Activated CD4-positive, alpha-beta T cell treated with anti-CD3 and anti-CD28 coated beads, Interleukin-2, amount 50 U/mL, for 4 hours (primary cell): ENCODE data around the gene PRKN.
"Not testable (repeated sequence)": the region's sequence is repeated elsewhere in the genome, so short reads cannot be mapped to it uniquely, and the experiment has no call there.

ENCODE experiments used
- DNase-seq, 2 experiments: peaks; one replicate each; pipeline ENCODE4 v3.0.0-alpha.2; 2020

PRKN gene

DNA sequence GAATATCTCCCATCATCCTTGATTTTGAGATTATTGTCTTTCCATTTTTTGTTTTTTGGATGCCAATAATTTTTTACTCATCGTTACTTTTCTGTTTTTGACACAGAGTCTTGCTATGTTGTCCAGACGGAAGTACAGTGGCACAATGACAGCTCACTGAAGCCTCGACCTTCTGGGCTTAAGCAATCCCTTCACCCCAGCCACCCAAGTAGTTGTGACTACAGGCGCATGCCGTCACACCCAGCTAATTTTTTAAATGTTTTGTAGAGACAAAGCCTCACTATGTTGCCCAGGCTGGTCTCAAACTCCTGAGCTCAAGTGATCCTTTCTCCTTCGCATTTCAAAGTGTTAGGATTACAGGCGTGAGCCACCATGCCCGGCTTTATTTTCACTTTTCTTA, 851.3 kb downstream of the PRKN start:
- no peak for DNase-seq

DNA sequence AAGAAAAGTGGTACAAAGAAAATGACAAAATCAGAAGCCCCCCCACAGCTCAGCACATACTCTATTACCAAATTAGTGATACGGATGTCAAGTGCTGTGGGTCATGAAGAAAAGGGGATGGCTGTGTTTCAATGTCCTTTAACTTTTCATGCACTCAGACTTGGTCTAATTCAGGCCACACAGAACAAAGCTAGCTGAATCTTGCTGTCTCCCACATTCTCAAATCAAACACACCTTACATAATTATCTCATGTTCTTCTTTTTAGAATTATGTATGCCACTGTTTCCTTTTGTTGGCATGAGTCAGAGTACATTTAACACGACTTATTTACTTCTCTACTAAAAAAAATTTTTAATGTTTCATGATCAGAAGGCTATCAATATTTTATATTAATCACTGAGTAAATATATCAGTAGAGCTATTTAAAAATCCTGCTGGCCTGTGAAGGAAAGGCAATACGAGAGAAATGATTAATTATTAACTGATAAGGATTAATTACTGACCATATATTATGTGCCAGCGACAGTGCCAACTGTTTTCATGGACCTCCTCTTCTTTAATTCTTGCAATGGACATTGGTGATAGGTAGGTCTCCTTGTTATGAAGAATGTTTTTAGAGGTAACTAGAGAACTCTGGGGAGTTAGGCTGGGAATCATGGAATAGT, 857.2 kb downstream of the PRKN start:
- DNase-seq, result no peak

DNA sequence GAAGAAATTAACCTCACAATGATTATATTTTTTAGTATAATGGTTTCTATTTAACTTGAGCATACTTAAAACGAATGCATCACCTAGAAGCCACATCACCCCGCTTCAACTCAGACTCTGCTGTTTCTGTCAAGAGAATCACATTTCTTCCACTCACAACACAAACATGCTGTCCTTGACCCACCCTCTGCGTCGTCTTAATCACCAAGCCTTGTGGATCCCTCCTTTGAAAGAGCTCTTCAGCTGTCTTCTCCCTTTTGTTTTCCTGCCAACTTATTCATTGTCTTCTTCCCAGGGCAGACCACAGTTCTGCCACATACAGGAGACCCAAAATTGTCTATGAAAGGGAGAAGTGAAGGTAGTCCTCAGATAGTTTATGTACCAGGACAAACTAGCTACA, 858.1 kb downstream of the PRKN start:
- no peak for DNase-seq

DNA sequence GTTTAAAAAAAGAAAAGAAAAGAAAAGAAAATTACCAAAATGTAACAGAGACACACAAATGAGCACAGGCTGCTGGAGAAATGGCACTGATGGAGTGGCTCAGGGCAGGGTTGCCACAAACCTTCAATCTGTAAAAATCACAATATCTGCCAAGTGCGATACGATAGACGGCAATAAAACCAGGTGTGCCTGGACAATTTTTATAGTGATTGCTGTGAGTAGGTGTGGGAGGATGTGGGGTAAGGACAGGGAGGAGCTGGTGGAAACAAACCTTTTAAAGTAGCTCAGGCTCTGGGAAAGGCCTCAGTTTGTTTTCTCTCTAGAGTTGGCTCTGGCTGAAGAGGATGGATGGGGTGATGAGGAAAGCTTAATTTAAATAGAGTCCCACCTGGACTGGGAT, 861.0 kb downstream of the PRKN start:
- no peak for DNase-seq

DNA sequence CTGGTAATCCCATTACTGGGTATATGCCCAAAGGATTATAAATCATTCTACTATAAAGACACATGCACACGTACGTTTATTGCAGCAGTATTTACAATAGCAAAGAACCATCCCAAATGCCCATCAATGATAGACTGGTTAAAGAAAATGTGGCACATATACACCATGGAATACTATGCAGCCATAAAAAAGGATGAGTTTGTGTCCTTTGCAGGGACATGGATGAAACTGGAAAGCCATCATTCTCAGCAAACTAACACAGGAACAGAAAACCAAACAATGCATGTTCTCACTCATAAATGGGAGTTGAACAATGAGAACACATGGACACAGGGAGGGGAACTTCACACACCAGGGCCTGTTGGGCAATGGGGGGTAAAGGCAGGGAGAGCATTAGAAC, 866.5 kb downstream of the PRKN start:
- not testable (repeated sequence) for DNase-seq

DNA sequence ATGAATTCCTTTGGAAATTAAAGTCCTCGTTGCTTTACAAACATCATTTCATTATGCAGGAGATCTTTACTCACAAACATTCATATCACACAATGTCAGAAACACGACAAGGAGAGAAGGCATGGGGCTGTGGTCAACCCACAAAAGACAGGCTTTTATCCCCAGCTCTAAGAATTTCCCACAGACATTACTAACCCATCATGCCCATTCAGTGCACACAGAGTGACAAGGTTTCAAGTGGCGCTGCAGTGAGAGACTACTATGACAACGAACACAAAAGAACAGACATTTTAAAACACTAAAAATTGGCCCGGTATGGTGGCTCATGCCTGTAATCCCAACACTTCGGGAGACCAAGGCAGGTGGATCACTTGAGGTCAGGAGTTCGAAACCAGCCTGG, 873.9 kb downstream of the PRKN start:
- no peak for DNase-seq

DNA sequence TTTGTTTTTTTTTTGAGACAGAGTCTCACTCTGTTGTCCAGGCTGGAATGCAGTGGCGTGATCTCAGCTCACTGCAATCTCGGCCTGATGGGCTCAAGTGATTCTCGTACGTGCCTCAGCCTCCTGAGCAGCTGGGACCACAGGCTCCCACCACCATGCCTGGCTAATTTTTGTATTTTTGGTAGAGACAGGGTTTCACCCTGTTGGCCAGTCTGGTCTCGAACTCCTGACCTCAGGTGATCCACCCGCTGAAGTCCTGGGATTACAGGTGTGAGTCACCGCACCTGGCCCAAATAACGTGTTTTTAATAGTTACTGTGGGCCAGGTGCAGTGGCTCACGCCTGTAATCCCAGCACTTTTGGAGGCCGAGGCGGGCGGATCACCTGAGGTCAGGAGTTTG, 876.1 kb downstream of the PRKN start:
- DNase-seq, result not testable (repeated sequence)

DNA sequence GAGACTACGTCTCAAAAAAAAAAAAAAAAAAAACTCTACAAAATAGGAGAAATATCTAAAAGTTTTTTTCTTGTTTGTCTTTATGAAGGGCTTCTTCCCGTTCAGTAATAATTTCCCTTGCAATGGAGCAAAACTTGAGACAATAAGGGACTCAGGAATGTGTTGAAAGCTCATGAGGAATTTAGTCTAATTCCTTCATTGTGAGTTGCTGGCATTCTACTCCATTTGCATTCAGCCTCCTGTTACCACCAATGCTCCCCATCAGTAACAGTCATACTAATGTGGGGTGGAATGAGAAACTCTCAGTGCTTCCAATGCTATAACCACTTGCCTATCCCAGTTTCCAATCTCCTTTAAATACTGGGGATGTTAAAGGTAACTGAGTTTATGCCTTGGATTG, 877.0 kb downstream of the PRKN start:
- no peak for DNase-seq

DNA sequence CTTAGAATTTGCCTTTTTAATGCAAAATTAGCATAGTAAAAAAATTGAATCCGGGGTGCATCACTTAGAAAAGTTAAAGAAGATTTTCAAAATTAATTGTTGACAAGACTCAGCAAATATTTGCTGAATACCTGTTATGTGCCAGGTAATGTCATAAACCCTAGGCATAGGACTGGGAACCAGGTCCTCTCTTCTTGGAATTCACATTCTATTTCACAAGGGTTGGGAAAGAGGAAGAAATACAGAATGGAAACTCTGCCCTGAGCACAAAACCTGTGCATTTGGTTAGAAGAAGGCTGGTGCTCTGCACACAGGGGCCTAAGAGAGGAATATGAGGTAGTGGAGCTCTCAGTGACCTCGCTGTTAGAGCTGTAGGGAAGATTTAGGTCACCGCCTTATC, 879.9 kb downstream of the PRKN start:
- no peak for DNase-seq

DNA sequence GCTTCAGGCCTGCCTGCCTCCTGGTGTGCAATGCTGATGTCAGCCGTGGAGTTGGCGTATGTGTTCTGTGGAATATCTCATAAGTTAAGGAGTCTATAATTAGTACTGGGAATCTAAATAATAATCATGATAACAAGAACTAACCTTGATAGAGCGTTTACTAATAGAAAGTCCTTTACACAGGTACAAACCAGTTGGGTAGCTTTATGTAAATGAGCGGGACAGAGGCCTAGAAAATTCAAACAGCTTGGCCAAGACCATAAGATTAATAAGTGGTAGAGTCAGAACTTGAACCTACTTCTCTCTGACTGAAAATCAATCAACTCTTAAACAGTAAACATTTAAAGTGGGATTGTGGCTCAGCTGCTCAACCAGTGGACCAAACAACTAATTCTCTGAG, 882.8 kb downstream of the PRKN start:
- no peak for DNase-seq

DNA sequence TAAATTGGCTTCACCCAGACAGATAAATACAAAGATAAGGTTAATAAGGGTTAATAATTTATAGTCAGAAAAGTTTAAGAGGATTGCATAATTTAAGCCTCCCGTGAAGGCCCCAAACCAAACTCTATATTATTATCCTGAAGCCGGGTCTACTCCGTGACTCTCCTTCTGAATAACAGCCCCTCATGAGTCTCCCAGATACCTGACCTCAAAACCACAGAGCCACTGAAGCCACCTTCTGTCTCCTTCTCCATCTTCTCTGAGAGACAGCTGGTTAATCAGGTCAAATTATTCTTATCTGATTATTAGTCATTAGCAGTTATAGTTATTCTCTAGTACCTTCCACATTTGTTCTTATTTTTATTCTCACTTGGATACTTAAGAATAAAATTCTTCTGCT, 884.5 kb downstream of the PRKN start:
- DNase-seq, result no peak

DNA sequence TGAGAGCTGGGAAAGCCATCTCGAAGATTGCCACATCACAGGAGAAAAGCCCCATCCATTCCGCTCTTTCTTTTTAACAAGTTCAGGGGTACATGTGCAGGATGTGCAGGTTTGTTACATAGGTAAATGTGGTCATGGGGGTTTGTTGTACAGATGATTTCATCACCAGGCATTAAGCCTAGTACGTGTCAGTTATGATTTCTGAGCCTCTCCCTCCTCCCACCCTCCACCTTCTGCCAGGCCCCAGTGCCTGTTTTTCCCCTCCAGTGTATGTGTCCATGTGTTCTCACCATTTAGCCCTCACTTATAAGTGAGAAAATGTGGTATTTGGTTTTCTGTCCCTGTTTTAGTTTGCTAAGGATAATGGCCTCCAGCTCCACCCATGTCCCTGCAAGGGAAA, 887.2 kb downstream of the PRKN start:
- no peak for DNase-seq

DNA sequence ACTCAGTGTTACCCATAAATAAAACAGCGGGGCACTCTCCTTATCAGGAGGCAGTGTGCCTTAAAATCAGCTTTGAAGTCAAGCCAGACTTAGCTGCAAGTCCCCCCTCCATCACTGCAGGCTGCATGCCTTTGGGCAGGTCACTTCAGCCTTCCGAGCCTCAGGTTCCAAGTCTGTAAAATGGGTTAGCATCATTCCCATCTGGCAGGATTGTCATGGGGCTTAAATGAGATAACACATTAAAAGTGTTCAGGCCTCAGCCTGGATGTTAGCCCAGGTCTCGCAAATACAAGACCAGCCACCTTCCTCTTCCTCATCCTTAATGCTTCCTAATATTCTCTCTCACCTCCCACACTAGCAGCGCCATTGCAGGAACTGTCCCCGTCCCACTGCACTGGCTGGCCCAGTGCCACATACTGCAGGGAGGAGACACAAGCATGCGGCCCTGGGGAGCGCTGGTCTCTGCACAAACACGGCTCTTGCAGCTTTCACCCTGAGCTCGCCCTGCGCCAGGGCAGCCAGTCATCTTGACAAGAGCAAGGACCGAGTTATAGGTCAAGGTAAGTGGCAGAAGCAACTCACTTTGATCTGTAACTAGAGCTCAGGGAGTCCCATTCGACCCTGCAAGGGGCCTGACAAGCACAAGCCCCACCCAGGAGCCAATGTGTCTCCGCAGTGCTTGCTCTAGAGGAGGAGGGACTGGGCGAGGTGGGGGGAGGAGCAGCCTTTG, 889.1 kb downstream of the PRKN start:
- DNase-seq, result no peak

DNA sequence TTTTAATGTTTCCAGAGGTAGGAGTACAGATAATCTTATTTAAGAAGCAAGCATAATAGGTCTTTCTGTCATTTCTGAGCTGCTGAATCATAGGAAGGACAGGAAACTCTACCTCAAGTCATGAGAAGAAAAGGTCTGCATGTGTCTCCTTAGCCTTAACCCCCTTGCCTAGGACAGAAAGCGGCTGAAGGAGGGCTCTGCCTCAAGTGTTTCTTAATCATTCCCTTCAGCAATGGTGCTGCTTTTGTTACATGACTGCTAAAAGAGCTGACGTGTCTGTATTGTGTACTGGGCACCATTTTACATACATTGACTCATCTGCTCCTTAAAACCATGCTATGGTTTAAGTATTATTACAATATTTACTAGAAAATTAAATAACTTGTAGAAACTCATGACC, 889.7 kb downstream of the PRKN start:
- no peak for DNase-seq

DNA sequence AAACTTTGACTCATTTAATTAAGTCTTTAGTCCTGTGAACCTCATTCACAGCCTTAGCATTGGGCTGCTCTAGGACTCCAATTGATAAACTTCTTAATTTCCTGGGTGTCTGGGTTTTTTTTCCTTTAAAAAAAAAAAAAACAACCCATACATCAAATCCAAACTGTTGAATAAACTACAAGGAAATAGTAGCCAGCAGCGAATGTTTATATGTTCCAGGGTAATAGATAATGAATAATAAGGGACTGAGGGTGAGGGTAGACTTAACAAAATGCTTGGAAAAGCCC, 890.2 kb downstream of the PRKN start:
- DNase-seq, result no peak

DNA sequence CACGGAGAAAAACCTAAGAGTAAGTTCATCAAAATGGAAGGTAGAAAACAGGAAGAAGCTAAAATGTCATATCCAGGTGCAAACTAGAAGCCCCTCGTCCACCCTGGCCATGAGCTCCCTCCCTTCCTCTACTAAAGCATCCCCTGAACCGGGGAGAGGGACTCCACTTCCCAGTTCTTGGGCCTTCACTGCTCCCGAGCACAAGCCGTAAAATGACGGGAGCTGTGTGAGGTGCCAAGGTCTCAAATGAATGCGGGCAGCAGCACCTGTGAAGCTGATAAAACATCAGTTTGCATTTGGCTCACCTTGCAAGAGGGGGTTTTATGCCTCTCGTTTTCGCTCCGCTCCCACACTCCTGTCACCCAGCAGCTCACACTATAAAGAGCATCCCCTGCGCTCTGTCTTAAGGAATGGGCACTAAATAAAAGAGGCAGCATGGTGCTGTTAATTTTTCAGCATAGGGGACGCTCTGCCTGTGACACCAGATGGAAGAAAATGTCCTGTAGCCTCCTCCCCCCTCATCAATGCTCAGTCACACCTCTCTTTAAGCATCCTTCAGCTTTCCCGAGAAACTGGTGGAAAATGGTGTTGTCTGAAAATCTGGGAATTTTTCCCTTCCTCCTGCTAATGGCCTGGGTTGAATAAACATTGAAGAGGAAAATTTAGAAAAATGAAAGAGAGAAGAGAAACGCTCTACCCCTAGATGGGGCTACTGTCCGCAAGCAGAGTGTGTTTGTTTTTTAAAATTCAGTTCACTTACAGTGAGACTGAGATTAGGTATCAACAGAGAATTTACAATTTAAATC, 890.7 kb downstream of the PRKN start:
- no peak for DNase-seq

DNA sequence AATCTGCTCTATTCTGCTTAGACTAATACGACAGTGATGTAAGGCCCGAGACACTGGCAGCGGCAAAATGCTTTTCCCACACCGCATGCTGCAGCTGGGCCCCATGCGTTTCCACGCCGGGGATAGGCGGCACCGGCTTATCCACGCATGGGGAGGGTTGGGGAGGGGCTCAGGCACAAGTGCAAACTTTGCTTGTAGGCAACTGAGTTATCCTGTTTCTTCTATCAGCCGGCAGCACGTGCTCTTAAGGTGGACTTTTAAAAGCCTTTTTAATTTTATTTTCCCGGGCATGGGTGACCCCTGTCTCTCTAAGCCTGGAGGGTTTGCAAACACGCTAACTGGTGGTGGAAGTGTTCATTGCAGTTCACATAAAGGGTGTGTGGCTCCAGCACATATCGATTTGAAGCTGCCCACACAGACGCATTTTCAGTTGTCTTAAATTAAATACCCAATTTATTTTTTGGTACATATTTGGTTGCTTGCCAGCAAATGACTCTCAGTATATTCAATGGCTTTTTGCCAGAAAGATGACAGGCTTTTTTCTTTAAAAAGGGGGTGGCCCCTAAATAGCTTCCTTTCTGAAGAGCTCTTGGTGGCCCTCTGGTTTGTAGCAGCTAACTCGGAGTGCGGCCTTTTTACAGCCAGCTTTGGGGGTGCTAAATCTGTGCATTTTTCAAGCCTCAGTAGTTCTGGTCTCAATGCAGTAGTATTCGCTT, 891.9 kb downstream of the PRKN start:
- no peak for DNase-seq

DNA sequence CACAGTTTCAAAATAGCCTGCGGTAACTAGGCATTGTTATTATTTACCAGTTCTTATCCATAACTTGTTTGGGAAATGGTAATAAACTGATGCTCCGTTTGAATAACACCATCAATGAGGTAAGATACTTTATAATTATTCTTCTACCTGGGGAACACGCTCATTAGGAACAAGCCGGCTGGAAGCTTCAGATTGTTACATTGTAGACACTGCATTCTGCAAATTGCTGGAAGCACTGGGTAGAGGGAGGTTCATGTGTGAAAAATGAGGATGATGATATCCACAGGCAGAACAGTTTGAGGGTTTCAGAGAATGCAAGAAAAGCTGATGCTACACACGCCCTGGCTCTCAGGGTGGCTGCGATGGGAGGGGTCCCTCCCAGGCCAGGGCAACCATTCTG, 893.1 kb downstream of the PRKN start:
- no peak for DNase-seq

DNA sequence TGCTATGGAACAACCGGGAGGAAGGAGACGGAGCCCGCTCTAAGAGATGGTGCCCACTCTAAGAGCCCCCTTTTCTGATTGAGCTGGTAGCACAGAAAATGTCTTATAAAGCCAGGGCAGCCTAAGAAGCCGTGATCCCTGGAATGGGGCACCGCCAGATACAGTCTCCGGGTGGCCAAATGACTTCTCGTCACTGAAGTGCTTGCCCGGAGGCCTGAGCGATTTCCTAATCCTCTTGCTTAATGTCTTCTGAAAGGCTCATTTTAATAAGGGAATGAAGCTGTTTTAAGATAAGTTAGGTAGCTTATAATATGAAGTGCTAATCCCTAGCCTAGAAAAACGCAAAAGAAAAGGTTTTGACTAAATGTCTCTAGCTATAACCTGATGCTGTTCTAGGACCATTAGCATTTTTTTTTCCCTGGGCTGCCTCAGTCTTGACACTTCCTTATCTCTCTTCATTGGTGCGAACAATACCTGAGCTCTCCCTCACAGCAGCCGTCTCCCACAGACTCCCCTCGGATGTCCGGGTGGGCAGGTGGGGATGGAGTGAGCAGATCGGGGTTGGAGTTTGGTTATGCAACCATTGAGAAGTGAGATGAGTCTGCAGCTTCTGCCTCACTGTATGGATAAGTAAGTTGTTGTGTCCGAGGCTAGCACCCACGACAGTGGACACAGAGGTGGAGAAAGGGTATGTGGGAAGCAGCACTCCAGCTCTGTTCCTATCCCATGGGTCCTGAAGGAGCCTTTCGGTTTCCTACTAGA, 894.3 kb downstream of the PRKN start:
- no peak for DNase-seq

DNA sequence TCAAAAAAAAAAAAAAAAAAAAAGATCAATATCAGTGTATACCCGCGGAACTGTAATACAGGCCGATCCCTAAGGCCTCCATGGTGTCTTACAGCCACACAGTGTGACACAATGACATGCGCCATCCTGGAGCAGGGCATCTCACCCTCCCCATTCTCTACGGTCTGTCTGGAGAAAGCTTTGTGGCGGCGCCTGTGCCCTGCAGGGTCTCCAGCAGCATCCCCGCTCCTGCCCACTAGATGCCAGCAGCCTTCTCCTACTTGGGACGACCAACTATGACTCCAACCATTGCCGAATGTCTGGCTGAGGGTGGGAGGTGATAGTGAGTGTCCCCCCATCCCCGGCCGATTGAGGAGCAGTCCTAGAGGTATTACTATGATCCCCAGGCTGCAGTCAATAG, 894.9 kb downstream of the PRKN start:
- no peak for DNase-seq

DNA sequence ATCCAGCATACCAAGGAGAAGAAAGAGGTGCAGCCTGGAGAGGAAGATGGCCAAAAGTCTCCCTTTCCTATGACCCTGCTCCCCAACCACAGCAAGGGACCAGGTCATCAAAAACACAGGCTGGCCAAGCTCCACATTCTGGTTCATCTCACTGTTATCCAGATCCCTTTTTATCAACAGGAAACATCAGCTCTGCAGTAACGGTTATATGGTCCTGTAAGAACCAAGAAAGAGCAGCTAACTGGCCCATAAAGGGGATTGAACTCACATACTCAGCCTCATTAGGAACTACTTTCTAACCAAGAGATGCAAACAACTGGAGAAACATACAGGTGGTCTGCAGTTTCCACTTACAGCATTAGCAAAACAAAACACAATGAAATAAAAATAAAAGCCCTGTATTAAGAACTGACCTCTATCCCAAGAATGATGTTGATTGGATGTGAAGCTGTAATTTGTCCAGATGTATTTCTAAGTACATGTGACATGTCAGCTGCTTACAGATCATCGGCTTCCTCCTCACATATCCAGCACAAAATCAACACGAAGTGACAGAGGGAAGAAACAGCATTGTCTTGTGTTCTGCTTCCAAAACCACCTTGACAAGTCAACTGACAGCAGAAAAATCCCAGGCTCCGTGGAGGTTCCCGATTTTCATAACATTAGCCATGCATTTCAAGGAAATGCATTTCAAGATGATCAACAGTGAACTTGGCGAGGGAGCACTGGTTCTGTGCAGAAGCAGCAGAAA, 896.5 kb downstream of the PRKN start:
- DNase-seq, result no peak

DNA sequence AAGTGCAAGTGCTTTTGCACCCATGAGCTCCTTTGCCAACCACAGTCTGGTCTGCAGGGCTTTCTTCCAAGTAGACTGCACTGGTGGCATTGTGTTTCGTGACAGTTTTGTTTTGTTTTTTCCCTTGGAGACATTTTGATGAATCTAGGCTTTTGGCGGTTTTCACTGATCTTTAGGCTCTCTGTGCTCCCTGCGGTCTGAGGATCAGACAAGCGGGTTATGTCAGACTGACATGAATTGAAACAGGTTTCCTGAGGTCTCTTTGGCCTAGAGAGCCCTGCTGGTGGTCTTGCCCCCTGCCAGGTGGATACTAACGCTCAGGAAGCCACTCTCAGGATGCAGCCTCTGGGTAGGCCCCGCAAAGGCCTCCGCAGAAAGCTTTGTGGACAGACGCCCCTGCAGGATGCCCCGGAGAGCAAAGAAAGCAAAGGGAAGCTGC, 898.3 kb downstream of the PRKN start:
- no peak for DNase-seq
